K562 (cell line): Measurements from ENCODE around the gene IQCN. TPM values are rescaled to one million over a fixed set of nuclear protein-coding genes. Genes with fewer than 3 reads are reported as not detected.

Experiments
- COPS2 ChIP-seq: fragments of 450-650 bp; conservative IDR thresholded peaks from 2 replicates; pipeline ENCODE4 v1.6.1; 2016; ENCODE audit warnings: mild to moderate bottlenecking, moderate library complexity
- HES1 ChIP-seq: fragments of 450-650 bp; IDR thresholded peaks from 2 replicates; pipeline ENCODE4 v1.6.1; 2016; ENCODE audit warnings: low read depth, mild to moderate bottlenecking, moderate library complexity
- HMG20B ChIP-seq: fragments of 250-450 bp; sonication (Bioruptor Pico); IDR thresholded peaks from 2 replicates; pipeline ENCODE4 v1.5.0; 2021; ENCODE audit warnings: mild to moderate bottlenecking
- ID3 ChIP-seq, 2 experiments: fragments of 250-450 bp in 1 of 2; fragments of 450-650 bp in 1 of 2; sonication (Bioruptor Pico) in 1 of 2; IDR thresholded peaks; 2 replicates each; pipeline versions ENCODE4 v1.6.1 to v1.8.0; 2016 to 2021; ENCODE audit warnings: mild to moderate bottlenecking in 2 of 2, moderate library complexity in 2 of 2, missing compliant biosample characterization in 1 of 2, missing genetic modification characterization in 1 of 2
- NELFE ChIP-seq: IDR thresholded peaks from 2 replicates; pipeline ENCODE4 v1.6.1; 2011; ENCODE audit warnings: mild to moderate bottlenecking; ENCODE audit not compliant: insufficient read depth, insufficient read length
- PHF20 ChIP-seq: fragments of 450-650 bp; IDR thresholded peaks from 2 replicates; pipeline ENCODE4 v1.6.1; 2018; ENCODE audit not compliant: partially characterized antibody
- POLR3A ChIP-seq: IDR thresholded peaks from 2 replicates; pipeline ENCODE4 v1.6.1; 2011; ENCODE audit warnings: borderline replicate concordance, mild to moderate bottlenecking, moderate library complexity; ENCODE audit not compliant: insufficient read length, insufficient read depth; ENCODE audit errors: extremely low read depth
- POU5F1 ChIP-seq: fragments of 150-350 bp; IDR thresholded peaks from 2 replicates; pipeline ENCODE4 v1.6.1; 2014; ENCODE audit warnings: borderline replicate concordance, low read length, low read depth, mild to moderate bottlenecking; ENCODE audit not compliant: partially characterized antibody
- RAD51 ChIP-seq: fragments of 450-650 bp; IDR thresholded peaks from 2 replicates; pipeline ENCODE4 v1.7.1; 2016; ENCODE audit warnings: low read depth, mild to moderate bottlenecking, borderline replicate concordance
- RBM14 ChIP-seq: fragments of 200-400 bp; formaldehyde crosslinking; IDR thresholded peaks from 2 replicates; pipeline ENCODE4 v1.6.1; 2018; ENCODE audit warnings: low read depth, mild to moderate bottlenecking, low read length, moderate library complexity, borderline replicate concordance; ENCODE audit not compliant: insufficient read depth
- SRSF1 ChIP-seq: fragments of 200-400 bp; formaldehyde crosslinking; IDR thresholded peaks from 2 replicates; pipeline ENCODE4 v1.6.1; 2017; ENCODE audit warnings: mild to moderate bottlenecking, low read depth, low read length, moderate library complexity
- XRCC3 ChIP-seq: fragments of 450-650 bp; IDR thresholded peaks from 2 replicates; pipeline ENCODE4 v1.6.1; 2017; ENCODE audit warnings: mild to moderate bottlenecking, moderate library complexity
- ZNF143 ChIP-seq: sonication (generic); formaldehyde crosslinking; IDR thresholded peaks from 2 replicates; pipeline ENCODE4 v1.9.0; 2022; ENCODE audit warnings: mild to moderate bottlenecking, missing genetic modification reagents
- ZNF696 ChIP-seq: fragments of 250-450 bp; sonication (Bioruptor Pico); conservative IDR thresholded peaks from 2 replicates; pipeline ENCODE4 v1.4.0; 2020; ENCODE audit warnings: mild to moderate bottlenecking, moderate library complexity
- polyA plus RNA-seq, 8 experiments: library from polyadenylated mRNA; depleted of rRNA in 4 of 8; stranded (reverse) in 5 of 8; unstranded in 3 of 8; fragments of >200 nt; fragmentation: Nextera tagmentation in 2 of 8; fragmentation: Illumina TruSeq in 1 of 8; extraction: Ambion mirVana in 2 of 8; extraction: Trizol in 1 of 8; gene quantifications; 2 replicates each; pipeline versions ENCODE4 v1.2.1 to v1.2.3, GENCODE V29; 2011 to 2014; ENCODE audit warnings: inconsistent platforms in 1 of 8, missing spikeins in 1 of 8
- total RNA-seq, 7 experiments: library from RNA; depleted of rRNA in 6 of 7; stranded (reverse); fragments of >200 nt in 6 of 7; fragmentation: Illumina TruSeq in 2 of 7; extraction: Trizol in 2 of 7; gene quantifications; 2 replicates each; pipeline versions ENCODE4 v1.2.1 to v1.2.3, GENCODE V29; 2011 to 2021; ENCODE audit warnings: low replicate concordance in 1 of 7
- TF ChIP-seq, protein P1 (sequence below): fragments of 450-650 bp; IDR thresholded peaks from 2 replicates; pipeline ENCODE4 v1.6.1; 2018; ENCODE audit warnings: mild to moderate bottlenecking, low read depth; ENCODE audit not compliant: partially characterized antibody
- TF ChIP-seq, protein P2 (sequence below), 2 experiments: IDR thresholded peaks in 1 of 2; conservative IDR thresholded peaks in 1 of 2; 2 replicates each; pipeline ENCODE4 v1.6.1; 2016; ENCODE audit warnings: low read depth in 2 of 2, mild to moderate bottlenecking in 1 of 2, missing compliant biosample characterization in 1 of 2, missing genetic modification characterization in 1 of 2, moderate library complexity in 1 of 2
- TF ChIP-seq, protein P3 (sequence below): fragments of 250-450 bp; sonication (Bioruptor Pico); IDR thresholded peaks from 2 replicates; pipeline ENCODE4 v1.5.0; 2020; ENCODE audit warnings: mild to moderate bottlenecking, borderline replicate concordance

IQCN gene
- total and polyA plus RNA-seq, 9 of the 15 experiments (the other 6 are each of a cell fraction or from before 2014, with no cell fraction given), result 0.01 to 0.07 (median 0.04) TPM; not detected in 3

GRCh38 chr19:18322759-18323460 is 48.7 kb upstream of the IQCN start, which contains the start of gene LSM4 (continued):
- TF ChIP-seq, protein P1, sequence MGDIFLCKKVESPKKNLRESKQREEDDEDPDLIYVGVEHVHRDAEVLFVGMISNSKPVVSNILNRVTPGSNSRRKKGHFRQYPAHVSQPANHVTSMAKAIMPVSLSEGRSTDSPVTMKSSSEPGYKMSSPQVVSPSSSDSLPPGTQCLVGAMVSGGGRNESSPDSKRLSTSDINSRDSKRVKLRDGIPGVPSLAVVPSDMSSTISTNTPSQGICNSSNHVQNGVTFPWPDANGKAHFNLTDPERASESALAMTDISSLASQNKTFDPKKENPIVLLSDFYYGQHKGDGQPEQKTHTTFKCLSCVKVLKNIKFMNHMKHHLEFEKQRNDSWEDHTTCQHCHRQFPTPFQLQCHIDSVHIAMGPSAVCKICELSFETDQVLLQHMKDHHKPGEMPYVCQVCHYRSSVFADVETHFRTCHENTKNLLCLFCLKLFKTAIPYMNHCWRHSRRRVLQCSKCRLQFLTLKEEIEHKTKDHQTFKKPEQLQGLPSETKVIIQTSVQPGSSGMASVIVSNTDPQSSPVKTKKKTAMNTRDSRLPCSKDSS, result no peak
- no peak for TF ChIP-seq ZNF143 (CRISPR knock-in tag)
- no peak for TF ChIP-seq ID3 (CRISPR knock-in tag; IDR thresholded peaks at IDR 0.05)
- TF ChIP-seq ID3 (tag; IDR thresholded peaks at IDR 0.05), result no peak
- no peak for TF ChIP-seq HES1
- TF ChIP-seq, protein P2, sequence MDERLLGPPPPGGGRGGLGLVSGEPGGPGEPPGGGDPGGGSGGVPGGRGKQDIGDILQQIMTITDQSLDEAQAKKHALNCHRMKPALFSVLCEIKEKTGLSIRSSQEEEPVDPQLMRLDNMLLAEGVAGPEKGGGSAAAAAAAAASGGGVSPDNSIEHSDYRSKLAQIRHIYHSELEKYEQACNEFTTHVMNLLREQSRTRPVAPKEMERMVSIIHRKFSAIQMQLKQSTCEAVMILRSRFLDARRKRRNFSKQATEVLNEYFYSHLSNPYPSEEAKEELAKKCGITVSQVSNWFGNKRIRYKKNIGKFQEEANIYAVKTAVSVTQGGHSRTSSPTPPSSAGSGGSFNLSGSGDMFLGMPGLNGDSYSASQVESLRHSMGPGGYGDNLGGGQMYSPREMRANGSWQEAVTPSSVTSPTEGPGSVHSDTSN (CRISPR knock-in tag; IDR thresholded peaks at IDR 0.05; ENCODE audit: low read depth), result peak; percentile 69
- TF ChIP-seq, protein P2 (tag; conservative IDR thresholded peaks at IDR 0.05; ENCODE audit: low read depth), result peak; percentile 81
- TF ChIP-seq RBM14, result no peak
- no peak for TF ChIP-seq ZNF696 (CRISPR knock-in tag)
- TF ChIP-seq, protein P3, sequence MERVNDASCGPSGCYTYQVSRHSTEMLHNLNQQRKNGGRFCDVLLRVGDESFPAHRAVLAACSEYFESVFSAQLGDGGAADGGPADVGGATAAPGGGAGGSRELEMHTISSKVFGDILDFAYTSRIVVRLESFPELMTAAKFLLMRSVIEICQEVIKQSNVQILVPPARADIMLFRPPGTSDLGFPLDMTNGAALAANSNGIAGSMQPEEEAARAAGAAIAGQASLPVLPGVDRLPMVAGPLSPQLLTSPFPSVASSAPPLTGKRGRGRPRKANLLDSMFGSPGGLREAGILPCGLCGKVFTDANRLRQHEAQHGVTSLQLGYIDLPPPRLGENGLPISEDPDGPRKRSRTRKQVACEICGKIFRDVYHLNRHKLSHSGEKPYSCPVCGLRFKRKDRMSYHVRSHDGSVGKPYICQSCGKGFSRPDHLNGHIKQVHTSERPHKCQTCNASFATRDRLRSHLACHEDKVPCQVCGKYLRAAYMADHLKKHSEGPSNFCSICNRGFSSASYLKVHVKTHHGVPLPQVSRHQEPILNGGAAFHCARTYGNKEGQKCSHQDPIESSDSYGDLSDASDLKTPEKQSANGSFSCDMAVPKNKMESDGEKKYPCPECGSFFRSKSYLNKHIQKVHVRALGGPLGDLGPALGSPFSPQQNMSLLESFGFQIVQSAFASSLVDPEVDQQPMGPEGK (CRISPR knock-in tag), result no peak
- TF ChIP-seq HMG20B (CRISPR knock-in tag), result no peak
- TF ChIP-seq PHF20, result no peak
- no peak for TF ChIP-seq RAD51
- TF ChIP-seq COPS2, result no peak
- TF ChIP-seq POLR3A, result no peak
- no peak for TF ChIP-seq XRCC3
- TF ChIP-seq NELFE, result no peak
- no peak for TF ChIP-seq SRSF1
- no peak for TF ChIP-seq POU5F1
